ENCODE data around the gene MMP15.
"Not testable (repeated sequence)": the region's sequence is repeated elsewhere in the genome, so short reads cannot be mapped to it uniquely, and the experiment has no call there.

The MMP15 gene

GRCh38 chr16:58051821-58052603 is 26.5 kb downstream of the MMP15 start:
- DNase-seq = no peak

GRCh38 chr16:58053682-58054005 is 28.1 kb downstream of the MMP15 start:
- no peak for DNase-seq

- DNase-seq = no peak
These were observed 28.7 kb downstream of the MMP15 start for GRCh38 chr16:58054289-58054688.

GRCh38 chr16:58056580-58056979 is 31.0 kb downstream of the MMP15 start:
- no peak for DNase-seq

- DNase-seq = no peak
These were observed 31.6 kb downstream of the MMP15 start for GRCh38 chr16:58057121-58057520.

GRCh38 chr16:58057784-58058183 is 32.2 kb downstream of the MMP15 start:
- DNase-seq = no peak

- no peak for DNase-seq
These were observed 37.3 kb downstream of the MMP15 start for GRCh38 chr16:58062821-58063220.

- DNase-seq = no peak
These were observed 38.0 kb downstream of the MMP15 start for GRCh38 chr16:58063377-58064076.

GRCh38 chr16:58070585-58070984 is 45.0 kb downstream of the MMP15 start:
- no peak for DNase-seq

GRCh38 chr16:58072134-58072533 is 46.6 kb downstream of the MMP15 start:
- DNase-seq = not testable (repeated sequence)

GRCh38 chr16:58073086-58073485 is 47.5 kb downstream of the MMP15 start:
- DNase-seq = not testable (repeated sequence)

- no peak for DNase-seq
These were observed 49.1 kb downstream of the MMP15 start for GRCh38 chr16:58074657-58075056.

- DNase-seq = no peak
These were observed 51.0 kb downstream of the MMP15 start for GRCh38 chr16:58076514-58076913.

- DNase-seq = no peak
These were observed 52.2 kb downstream of the MMP15 start for GRCh38 chr16:58077796-58078195.

- not testable (repeated sequence) for DNase-seq
These were observed 55.1 kb downstream of the MMP15 start for GRCh38 chr16:58080657-58081056.

GRCh38 chr16:58082381-58082780 is 56.8 kb downstream of the MMP15 start:
- no peak for DNase-seq

- DNase-seq = no peak
These were observed 59.1 kb downstream of the MMP15 start for GRCh38 chr16:58084635-58085034.

GRCh38 chr16:58085171-58085570 is 59.6 kb downstream of the MMP15 start:
- DNase-seq = no peak

- DNase-seq = no peak
These were observed 60.2 kb downstream of the MMP15 start for GRCh38 chr16:58085584-58086251.

- no peak for DNase-seq
These were observed 61.0 kb downstream of the MMP15 start for GRCh38 chr16:58086381-58087208.

GRCh38 chr16:58087209-58087913 is 61.8 kb downstream of the MMP15 start:
- no peak for DNase-seq

- no peak for DNase-seq
These were observed 62.5 kb downstream of the MMP15 start for GRCh38 chr16:58088091-58088490.
